HT1080 (cell line): Measurements from ENCODE around the gene MR1. TPM values are rescaled to one million over a fixed set of nuclear protein-coding genes. Genes with fewer than 3 reads are reported as not detected.
"Not testable (repeated sequence)": the region's sequence is repeated elsewhere in the genome, so short reads cannot be mapped to it uniquely, and the experiment has no call there.

ENCODE experiments used
- DNase-seq: peaks from one replicate; pipeline ENCODE4 v3.0.0-alpha.2; 2015; ENCODE audit warnings: low read depth
- total RNA-seq: library from RNA; depleted of rRNA; stranded (reverse); fragments of >200 nt; shearing (Covaris generic); gene quantifications from 2 replicates; pipeline ENCODE4 v1.2.3, GENCODE V29; 2014

Gene MR1
- total RNA-seq, 1 experiment from 2014 or later: 1.4 TPM

DNA sequence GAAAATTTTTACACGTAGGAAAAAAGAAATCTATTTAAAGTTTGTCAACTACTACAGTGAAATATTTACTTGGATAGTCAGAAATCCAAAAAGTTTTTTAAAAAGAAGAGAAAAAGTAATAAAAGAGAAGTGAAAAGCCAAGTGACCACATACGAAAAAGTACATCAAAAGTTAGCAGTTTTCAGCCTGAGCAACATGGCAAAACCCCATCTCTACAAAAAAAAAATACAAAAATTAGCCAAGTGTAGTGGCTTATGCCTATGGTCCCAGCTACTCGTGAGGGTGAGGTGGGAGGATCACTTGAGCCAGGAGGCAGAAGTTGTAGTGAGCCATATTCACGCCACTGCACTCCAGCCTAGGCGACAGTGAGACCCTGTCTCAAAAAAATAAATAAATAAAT, 5.2 kb upstream of the MR1 start:
- DNase-seq: no peak

DNA sequence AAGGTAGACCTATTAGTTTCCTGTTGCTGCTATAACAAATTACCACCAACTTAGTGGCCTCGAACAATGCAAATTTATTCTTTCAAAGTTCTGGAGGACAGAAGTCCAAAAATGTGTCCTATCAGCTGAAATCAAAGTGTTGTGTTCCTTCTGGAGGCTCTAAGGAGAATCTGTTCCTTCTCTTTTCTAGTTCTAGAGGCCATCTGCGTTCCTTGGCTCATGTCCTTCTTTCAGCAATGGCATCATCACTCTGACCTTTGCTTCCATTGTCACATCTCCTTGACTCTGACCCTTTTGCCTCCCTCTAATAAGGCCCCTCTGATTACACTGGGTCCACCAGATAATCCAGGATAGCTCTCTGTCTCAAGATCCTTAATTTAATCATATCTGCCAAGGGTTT, 1.2 kb upstream of the MR1 start:
- DNase-seq: no peak

DNA sequence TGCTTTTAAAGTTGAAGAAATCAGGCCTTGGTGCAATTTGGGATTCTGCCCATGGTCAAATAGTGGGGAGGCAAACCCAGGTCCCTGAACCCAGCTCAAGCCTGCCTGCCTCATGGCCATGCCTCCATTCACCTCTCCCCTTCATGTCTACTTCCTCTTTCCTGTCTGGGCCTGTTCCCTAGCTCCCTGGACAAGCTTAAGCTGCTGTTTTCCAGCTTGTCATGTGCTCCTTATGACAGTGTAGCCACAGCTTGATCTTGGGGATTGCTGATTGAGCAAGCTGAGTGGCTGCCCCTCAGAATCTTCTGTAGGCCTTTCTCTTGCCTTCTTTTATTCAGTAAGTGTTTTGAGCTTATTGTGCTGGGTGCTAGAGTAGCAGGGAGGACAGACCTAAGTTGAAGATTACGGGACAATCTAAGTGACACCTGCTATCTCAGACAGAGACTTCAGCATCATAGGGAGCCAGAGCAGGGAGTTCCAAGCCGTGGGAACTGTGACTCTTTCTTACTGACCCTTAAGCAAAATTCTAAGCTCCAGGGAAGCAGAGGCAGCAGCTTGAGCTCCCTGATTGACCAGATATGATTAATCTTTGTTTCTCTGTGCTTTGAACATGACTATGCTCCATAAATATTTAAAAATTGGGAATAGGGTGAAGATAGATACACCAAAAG, 520 bp upstream of the MR1 start:
- DNase-seq: peak; percentile 31

DNA sequence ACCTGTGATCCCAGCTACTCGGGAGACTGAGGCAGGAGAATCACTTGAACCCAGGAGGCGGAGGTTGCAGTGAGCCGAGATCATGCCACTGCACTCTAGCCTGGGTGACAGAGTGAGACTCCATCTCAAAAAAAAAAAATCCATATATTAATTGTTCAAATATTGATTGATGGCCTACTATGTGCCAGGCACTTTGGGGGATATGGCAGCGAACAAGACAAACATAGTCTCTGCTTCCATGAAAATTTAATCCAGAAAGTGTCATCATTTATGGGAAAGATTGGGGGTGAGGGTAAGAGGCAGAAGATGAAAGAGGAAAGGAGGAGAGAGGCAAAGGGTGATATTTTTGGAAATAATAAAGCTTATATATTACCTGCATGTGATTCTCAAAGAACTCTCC, 1.4 kb downstream of the MR1 start:
- not testable (repeated sequence) for DNase-seq

DNA sequence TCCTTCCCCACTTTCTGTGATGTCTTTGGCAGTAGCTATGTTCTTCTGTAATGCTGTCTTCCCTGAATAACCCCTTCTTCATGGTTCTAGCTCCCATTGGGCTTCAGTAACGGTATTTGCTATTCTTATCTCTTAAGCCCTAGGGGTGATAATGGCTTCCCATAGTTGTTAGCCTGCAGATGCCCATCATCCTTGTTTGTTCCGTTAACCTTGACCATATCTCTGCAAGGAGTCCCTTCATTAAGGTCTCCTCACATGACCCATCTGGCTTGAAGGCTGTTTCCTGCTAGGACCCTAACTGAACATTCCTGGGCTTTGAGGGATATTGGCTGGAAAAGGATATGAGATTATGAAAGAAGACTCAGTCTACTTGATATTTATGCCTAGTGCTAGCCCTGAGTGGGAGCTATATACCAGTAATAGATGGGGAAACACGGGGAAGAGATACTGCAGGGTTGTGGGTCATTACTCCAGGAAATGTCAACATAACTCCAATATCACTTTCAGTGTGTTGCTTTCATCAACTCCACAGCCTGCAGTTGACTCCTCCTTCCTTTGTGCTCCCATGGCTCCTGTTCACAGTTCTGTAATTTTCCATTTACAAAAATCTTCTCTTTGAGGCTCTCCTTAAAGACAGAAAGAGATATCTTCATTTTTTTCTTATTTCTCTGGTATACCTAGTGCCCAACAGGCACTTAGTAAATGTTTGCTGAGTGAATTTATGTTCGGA, 2.5 kb downstream of the MR1 start:
- no peak for DNase-seq

DNA sequence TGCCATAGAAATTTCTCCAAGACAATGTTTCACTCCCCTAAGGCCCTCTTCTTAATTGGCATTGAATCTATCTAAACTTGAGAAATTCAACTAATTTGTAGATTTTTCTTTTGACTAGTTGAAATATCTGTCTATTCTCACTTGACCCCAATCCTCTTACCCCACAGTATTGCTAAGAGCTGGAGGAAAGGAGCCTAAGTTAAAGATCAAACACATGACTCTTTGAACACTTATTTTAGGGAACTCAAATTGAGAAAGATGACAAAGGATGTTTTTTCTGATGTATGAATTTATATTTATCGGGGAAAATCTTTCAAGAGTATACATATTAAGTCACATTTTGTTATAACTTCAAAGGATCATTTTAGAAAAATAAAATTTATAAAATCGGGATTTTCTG, 3.6 kb downstream of the MR1 start:
- DNase-seq: no peak

DNA sequence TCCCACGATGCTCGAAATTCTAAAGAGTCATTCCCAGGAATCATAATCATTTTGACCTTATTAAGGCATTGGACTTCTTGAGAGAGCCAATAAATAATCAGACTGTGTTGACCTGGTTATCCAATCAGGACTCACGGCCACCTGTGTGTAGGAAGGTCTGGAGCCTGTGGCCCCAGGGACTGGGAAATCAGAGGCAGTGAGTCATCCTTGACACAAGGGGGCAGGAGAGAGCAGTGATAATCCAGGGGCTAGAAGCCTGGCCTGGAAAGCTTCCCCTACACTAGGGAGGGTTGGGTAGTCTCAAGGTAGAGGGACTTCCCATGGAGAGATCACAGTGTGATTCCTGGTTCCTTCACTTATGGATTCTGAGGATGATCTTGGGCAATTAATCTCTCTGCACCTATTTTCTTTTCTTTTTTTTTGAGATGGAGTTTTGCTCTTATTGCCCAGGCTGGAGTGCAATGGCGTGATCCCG, 4.7 kb downstream of the MR1 start:
- peak; percentile 69 for DNase-seq

DNA sequence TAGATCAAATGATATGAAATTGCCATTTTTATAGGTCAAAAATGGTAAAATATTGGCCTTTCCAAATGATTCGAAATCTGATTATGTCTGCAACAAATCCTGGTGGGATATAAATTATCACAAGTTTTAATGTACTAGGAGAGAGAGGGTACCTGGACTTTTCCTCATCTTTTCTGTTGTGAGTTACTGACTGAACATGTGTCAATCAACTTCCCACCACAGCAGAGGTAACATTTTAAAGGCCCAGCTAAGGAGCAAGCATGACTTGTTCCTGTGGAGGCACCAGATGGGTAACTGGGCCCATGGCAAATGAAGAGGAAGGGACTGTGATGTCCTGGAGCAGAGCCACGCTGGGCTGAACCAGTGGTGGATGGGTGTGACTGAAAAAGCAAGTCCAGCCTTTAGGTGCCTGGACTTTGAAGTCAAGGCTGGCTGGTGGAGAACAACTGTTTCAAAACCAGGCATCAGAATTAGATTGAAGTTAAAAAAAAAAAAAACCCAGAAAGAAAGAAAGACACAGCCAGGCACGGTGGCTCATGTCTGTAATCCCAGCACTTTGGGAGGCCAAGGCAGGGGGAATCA, 6.6 kb downstream of the MR1 start:
- DNase-seq: no peak

DNA sequence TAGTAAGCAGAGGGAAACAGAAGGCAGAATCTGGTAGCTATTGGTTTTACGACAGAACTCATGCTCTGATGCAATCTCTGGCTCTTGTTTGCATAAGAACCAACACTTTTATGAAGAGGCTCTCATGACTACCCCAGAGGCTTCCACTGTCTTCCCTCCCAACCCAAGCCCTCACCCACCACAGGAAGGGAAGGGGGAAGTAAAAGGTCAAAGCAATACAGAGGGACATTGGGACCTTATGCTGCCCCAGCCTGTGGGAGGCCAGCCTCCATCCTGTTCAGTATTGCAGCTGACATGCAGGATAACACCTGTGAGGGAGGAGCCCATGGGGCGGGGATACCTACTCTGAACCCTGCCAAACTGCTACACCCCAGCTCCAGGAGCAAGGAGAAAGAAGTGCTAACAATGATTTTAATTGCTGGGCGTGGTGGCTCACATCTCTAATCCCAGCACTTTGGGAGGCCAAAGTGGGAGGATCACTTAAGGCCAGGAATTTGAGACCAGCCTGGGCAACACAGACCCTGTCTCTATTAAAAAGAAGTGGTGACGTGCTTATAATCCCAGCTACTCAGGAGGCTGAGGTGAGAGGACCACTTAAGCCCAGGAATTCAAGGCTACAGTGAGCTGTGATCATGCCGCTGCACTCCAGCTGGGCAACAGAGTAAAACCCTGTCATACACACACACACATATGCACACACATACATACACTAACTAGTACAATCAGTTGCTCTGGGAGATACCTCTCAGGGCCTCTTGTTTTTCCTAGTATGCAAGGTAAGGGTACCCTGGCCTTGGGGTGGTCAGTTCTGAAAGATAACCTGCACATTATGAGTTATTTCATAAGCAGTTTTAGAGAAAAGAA, 9.5 kb downstream of the MR1 start:
- DNase-seq: no peak

DNA sequence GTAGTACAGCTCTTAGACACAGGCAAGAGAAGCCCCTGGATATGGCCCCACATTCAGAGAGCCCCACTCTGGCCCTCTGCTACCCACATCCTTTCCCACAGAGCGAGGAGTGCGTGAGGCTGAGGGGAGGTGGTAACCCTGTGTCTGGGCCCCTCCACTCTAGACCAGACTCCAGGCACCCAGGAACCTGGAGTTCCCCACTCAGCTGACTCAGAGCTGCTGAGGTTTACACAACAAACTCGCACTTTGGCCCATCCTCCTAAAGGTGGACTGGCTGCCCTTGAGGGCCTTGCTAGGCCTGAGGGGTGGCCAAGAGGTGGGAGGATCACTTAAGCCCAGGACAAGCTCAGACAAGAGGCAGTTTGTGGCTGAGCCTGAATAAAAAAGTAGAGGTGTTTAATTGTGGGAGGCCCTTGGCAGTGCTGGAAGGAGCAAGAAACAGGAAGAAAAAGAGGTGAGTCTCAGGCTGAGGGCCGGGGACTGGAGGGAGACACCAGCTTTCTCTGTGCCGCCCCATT, 10.7 kb downstream of the MR1 start:
- DNase-seq: no peak

DNA sequence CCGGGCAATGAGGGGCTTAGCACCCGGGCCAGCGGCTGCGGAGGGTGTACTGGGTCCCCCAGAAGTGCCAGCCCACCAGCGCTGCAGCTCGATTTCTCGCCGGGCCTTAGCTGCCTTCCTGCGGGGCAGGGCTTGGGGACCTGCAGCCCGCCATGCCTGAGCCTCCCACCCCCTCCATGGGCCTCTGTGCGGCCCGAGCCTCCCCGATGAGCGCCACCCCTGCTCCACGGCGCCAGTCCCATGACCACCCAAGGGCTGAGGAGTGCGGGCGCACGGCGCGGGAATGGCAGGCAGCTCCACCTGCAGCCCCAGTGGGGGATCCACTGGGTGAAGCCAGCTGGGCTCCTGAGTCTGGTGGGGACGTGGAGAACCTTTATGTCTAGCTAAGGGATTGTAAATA, 12.2 kb downstream of the MR1 start:
- not testable (repeated sequence) for DNase-seq

DNA sequence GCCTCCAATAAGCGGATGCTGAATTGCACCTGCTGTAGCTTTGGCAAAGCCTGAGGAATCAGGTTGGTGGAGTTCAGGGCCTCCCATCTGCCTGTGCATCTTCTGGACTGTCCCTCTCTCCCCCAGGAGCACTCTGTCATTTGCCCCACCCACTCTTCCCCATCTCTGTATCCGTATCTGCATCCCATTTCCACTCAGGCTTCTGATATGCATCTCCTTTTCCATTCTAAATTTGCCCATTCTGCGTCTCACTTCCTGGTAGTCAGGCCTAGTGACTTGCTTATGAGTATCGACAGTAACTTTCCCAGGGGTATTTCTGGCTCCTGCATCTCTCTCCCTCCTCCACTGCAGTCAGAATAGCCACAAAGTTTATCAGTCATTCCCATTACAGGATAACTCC, 15.6 kb downstream of the MR1 start:
- no peak for DNase-seq

DNA sequence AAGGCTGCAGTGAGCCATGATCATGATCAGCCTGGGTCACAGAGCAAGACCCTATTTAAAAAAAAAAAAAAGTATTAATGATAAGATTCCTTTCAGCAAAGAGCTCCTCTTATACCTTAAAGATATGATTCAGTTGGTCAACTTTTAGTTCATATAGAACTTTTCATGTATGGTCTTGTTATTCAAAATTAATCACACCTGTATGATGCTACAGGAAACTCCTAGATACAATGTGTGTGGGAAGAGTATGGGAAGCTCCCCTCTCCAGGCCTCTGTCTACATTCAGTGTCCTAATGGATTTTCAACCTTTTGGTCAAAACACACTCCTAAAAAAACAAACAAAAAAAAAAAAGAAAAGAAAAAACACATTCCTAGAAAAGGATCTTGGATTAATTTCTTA, 17.1 kb downstream of the MR1 start:
- DNase-seq: no peak

DNA sequence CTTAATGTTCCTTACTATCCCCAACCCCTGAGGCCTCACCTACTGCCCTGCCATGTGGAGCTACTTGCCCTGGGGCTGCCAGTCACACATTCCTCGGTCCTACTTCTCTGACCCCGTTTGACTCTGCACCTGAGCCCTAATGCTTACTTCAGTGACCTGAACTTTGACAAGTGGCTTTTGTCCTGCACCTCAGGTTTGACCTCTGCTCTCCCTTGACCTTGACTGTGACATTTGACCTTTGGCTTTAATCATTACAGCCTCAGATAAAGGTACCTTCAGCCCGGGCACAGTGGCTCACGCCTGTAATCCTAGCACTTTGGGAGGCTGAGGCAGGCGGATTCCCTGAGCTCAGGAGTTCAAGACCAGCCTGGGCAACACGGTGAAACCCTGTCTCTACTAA, 22.8 kb downstream of the MR1 start:
- no peak for DNase-seq

DNA sequence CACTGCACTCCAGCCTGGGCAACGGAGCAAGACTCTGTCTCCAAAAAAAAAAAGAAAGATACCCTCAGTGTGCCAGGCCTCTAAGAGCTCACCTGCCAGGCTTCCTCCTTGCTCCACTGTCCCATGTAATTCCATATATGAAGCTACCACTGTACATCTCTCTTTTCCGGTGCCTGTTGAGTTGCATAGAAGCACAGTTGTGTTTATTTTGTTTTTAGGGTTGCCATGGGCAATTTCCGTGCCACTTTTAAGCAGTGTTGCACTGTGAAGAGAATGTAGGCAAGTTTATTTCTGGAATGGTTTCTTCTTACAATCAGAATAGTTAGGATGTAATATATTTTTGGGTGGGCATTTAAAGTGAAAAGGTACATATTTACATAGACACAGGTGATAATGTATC, 23.3 kb downstream of the MR1 start:
- no peak for DNase-seq

DNA sequence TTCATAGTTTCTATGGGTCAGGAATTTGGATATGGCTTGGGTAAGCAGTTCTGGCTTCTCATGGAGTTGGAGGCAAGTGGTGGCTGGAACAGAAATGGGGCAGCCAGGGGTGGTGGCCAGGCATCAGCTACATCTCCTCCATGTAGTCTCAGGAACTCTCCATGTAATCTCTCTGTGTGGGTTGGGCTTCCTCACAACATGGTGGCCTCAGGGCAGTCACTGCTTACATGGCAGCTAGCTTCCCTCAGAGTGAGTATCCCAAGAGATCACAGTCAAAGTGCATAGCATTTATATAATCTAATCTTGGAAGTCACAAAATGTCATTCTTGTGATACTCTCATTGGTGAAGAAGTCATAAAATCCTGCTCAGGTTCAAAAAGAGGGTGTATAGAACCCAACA, 25.7 kb downstream of the MR1 start:
- DNase-seq: no peak

DNA sequence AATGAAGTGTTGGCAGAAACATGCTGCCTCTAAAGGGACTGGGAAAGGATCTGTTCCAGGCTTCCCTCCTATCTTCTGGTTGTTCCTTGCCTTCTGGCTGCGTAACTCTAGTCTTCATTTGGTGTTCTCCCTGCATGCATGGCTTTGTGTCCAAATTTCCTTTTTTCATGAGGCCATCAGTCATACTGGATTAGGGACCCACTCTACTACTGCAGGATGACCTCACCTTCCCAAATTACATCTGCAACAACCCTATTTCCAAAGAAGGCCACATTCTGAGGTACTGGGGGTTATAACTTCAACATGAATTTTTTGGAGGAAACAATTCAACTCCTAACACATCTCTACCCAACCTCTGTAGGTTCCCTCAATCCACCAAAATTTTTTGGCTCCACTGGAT, 26.3 kb downstream of the MR1 start:
- no peak for DNase-seq

DNA sequence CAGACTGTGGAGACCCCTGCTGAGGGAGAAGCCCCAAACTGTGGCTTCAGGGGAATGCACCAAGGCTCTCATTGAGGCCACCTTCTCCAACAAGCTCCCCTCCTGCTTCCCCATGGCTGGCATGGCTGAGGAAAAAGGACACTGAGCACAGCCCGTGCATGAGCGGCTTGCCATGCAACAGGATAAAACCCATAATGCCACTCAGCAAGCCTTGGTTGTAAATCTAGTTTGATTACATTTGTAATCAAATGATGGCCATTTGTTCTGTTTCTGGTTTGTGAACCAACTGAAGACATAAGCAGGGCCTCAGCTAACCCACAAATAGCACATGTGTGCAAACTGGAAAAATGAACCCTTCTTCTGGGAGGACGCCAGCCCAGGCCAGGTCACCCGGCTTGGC, 27.2 kb downstream of the MR1 start:
- not testable (repeated sequence) for DNase-seq

DNA sequence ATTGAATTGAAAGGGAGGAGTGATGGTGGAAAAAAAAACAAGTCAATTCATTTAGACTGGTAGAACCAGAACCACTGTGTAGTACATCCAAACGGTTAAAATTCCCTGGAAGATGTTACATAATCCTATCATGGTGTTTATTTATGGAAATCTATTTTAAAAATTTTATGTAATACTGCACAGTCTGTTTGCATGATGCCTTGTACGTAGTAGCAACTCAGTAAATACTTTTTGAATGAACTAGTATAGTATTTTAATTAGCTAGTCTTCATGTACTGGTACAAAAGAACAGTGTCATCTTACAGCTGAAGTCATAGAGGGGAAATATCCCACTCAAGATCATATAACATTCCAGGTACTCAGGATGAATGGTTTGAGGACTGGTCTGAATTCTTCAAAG, 27.7 kb downstream of the MR1 start:
- DNase-seq: no peak

DNA sequence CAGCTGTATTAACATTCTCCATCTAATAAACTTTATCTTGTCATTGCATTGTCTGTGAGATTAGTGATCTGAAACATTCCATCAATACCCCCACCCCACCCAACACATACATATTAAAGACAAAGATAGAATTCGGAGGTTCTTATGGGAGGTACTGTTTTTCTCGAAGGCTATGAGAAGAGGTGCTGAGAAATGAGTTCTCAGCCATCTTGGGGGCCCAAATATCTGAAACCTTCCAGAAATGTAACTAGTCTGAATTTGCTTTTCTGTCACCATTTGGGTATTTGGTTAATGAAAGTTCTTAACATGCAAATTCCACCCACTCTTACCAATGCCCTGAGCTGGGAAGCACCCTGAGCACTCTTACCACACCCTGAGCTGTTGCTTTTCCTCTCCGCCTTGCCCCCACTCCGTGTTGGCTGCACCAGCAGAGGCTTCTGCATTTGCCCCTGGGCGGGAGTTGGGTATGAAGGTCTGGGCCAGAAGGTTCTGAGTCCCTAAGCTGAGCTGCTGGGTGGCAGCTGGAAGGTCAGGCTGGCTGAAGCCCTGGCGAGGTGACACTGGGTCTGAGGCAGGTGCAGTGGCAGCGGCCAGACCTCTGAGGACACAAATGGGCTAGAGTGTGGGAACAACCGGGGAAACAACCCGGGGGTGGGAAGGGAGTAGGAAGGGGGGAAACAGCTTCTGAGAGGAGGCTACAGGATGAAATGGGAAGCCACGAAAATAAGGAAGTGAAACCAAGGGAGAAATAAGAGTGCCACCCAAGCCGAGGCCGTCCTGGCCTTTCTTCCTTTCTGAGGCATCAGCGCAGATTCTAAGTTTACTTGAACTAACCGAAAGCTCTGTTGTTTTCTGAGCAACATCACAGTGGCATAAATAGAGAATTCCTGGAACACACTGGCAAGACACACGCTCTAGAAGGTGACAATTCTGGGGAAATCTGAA, 28.4 kb downstream of the MR1 start:
- DNase-seq: no peak
